OCI-LY7 (cell line): Measurements from ENCODE around the gene XPA. TPM values are rescaled to one million over a fixed set of nuclear protein-coding genes. Genes with fewer than 3 reads are reported as not detected.
"Not testable (repeated sequence)": the region's sequence is repeated elsewhere in the genome, so short reads cannot be mapped to it uniquely, and the experiment has no call there.

ENCODE experiments used
- Bru-seq: library from RNA; stranded (reverse); fragments of 400-500 nt; gene quantifications from one replicate; lab custom pipeline; 2021; lab: Mats Ljungman, UMichigan
- BruChase-seq, 2 experiments: library from RNA; stranded (reverse); fragments of 400-500 nt; gene quantifications; one replicate each; lab custom pipeline; 2021; lab: Mats Ljungman, UMichigan
- BruUV-seq: library from RNA; stranded (reverse); fragments of 400-500 nt; replicated peaks from 2 replicates; lab custom pipeline; 2021; lab: Mats Ljungman, UMichigan
- CTCF ChIA-PET: fragments of 300-600 bp; sonication (Branson Sonifier 250); formaldehyde crosslinking; loops from one replicate; lab custom pipeline; 2022; ENCODE audit warnings: antibody characterized with exemption; ENCODE audit not compliant: unreplicated experiment; lab: Charles Lee
- POLR2A ChIA-PET: fragments of 300-600 bp; sonication (Branson Sonifier 250); formaldehyde crosslinking; loops from one replicate; lab custom pipeline; 2022; ENCODE audit warnings: antibody characterized with exemption; lab: Charles Lee
- DNase-seq: peaks from one replicate; pipeline ENCODE4 v3.0.0-alpha.2; 2015; ENCODE audit warnings: low spot score
- H2AFZ ChIP-seq: fragments of 200-600 bp; sonication (generic), shearing (Covaris generic); 2 replicates; pipeline ENCODE4 v1.6.1; 2014; ENCODE audit warnings: mild to moderate bottlenecking, antibody characterized with exemption, low read length, moderate library complexity
- H3K27ac ChIP-seq: fragments of 200-600 bp; sonication (generic); 2 replicates; pipeline ENCODE4 v1.5.1; 2014; ENCODE audit warnings: mixed run types, low read depth, mild to moderate bottlenecking, moderate library complexity, low read length, inconsistent platforms; ENCODE audit not compliant: poor library complexity, severe bottlenecking
- H3K36me3 ChIP-seq: fragments of 200-600 bp; sonication (generic); 2 replicates; pipeline ENCODE4 v1.6.1; 2014; ENCODE audit warnings: mild to moderate bottlenecking, antibody characterized with exemption, low read length, moderate library complexity, mixed read lengths; ENCODE audit not compliant: insufficient read depth
- H3K4me1 ChIP-seq: fragments of 200-600 bp; sonication (generic); 2 replicates; pipeline ENCODE4 v1.5.1; 2014; ENCODE audit warnings: mild to moderate bottlenecking, low read length; ENCODE audit not compliant: insufficient read depth, poor library complexity, severe bottlenecking
- H3K4me2 ChIP-seq: fragments of 200-600 bp; sonication (generic); 2 replicates; pipeline ENCODE4 v1.6.1; 2014; ENCODE audit warnings: mild to moderate bottlenecking, low read length
- H3K4me3 ChIP-seq: fragments of 200-600 bp; sonication (generic); 2 replicates; pipeline ENCODE4 v1.5.1; 2014; ENCODE audit warnings: mild to moderate bottlenecking, low read depth, low read length; ENCODE audit not compliant: poor library complexity, severe bottlenecking
- H3K79me2 ChIP-seq: fragments of 200-600 bp; sonication (generic); 2 replicates; pipeline ENCODE4 v1.6.1; 2016; ENCODE audit warnings: low read depth, mild to moderate bottlenecking, low read length, moderate library complexity, mixed read lengths; ENCODE audit not compliant: insufficient read depth
- H3K9me2 ChIP-seq: fragments of 200-600 bp; sonication (generic); 2 replicates; pipeline ENCODE4 v1.6.1; 2016; ENCODE audit warnings: mild to moderate bottlenecking, low read length, mixed read lengths; ENCODE audit not compliant: insufficient read depth
- H3K9me3 ChIP-seq: fragments of 200-600 bp; sonication (generic); 2 replicates; pipeline ENCODE4 v1.6.1; 2014; ENCODE audit warnings: mild to moderate bottlenecking, mixed run types, low read length, mixed read lengths
- H4K20me1 ChIP-seq: fragments of 200-600 bp; sonication (generic); 2 replicates; pipeline ENCODE4 v1.6.1; 2014; ENCODE audit warnings: mild to moderate bottlenecking, antibody characterized with exemption, low read length, moderate library complexity, mixed read lengths; ENCODE audit not compliant: insufficient read depth
- CTCF ChIP-seq: fragments of 200-600 bp; sonication (generic); conservative IDR thresholded peaks from 2 replicates; pipeline ENCODE4 v1.5.1; 2014; ENCODE audit warnings: mild to moderate bottlenecking, antibody characterized with exemption, low read length, moderate library complexity, mixed read lengths
- EZH2phosphoT487 ChIP-seq: fragments of 200-600 bp; sonication (generic); IDR thresholded peaks from 2 replicates; pipeline ENCODE4 v1.6.1; 2018; ENCODE audit warnings: low read depth, borderline replicate concordance, mild to moderate bottlenecking, mixed run types, antibody characterized with exemption, low read length, moderate library complexity, mixed read lengths
- intact Hi-C: fragments of 100-400 bp; cut with micrococcal nuclease; formaldehyde crosslinking; loops from one replicate; pipeline ENCODE4 v1.10.0; 2022; ENCODE audit not compliant: unreplicated experiment
- long read RNA-seq: library from polyadenylated mRNA; stranded (forward); transcript quantifications from one replicate; pipeline ENCODE4 v2.0.0, GENCODE V29; 2022
- total RNA-seq, 2 experiments: library from RNA; depleted of rRNA in 1 of 2; stranded (reverse); fragments of >200 nt in 1 of 2; shearing (Covaris generic) in 1 of 2; gene quantifications; 2 replicates each; pipeline ENCODE4 v1.2.3, GENCODE V29; 2014 to 2022

The XPA gene
- total RNA-seq (2014; rRNA removed; shearing (Covaris generic)) (15.8 and 17.8 TPM in 2 replicates), total RNA-seq (2022) (13.7 and 15.7 TPM in 2 replicates), Bru-seq, nascent RNA (percentile 79 among the genes with signal in this experiment), BruChase-seq, experiment 1, labeled RNA remaining after a 6-hour chase (percentile 57 among the genes with signal in this experiment), BruChase-seq, experiment 2, labeled RNA remaining after a 2-hour chase (percentile 67 among the genes with signal in this experiment)
- long read RNA-seq, transcript XPA-201 (6 exons, 1,417 nt): major isoform, 24 of 33 reads
- long read RNA-seq, partial matches to known transcripts: 0 of 33 reads
- long read RNA-seq, other reads (novel, unspliced or antisense): 8 of 33 reads

DNA sequence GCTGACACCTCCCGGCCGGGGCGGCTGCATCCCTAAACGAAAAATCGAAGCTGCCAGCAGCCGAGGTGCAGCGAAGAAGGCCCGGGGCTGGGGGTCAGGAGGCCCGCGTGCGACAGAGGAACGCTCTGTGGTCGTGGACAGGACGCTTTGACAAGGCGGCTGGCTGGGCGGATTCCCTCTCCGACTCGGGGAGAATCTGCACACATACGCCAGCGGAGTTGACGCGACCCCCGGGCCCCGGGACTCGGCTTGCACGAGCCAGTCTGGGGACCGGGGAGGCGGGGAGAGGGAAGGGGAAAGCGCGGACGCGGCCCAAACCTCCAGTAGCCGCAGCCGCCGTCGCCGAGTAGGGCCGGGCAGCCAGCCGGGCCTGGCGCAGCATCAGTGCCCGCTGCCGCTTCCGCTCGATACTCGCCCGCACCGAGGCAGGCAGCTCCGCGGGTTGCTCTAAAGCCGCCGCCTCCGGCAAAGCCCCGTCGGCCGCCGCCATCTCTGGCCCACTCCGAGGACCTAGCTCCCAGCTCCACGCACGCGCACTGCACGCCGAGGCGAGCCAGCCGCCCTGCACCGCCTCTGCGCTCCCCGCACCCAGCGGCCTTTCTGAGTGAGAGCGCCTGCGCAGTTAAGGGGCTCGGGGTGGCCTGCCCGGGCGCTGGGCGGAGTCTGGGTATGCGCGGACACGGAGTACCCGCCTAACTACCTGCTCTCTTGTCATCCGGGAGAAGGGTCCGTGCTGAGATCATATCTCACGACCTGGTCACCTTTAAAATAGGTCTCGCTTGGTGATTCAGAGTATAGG is at the start of gene XPA:
Gene XPA (minus strand): TSS at position 538 of the 799 bp plus-strand sequence. CDS start 48 bp downstream, at position 490.
- Histone ChIP-seq H4K20me1 (no peaks in the 10 kb centered on the region; the same call in 1 of the 2 replicates), H3K79me2 (peaks cover 25% of the 10 kb centered on the region; the same call in 1 of the 2 replicates), H3K36me3 (peaks cover 19% of the 10 kb centered on the region; the same call in 1 of the 2 replicates), H3K27ac (peak within 1 kb of the TSS; percentile 62), H3K4me2 (peak within 1 kb of the TSS; percentile 93), H2AFZ (peak within 1 kb of the TSS; percentile 88), H3K4me1 (peaks cover 47% of the 10 kb centered on the region), H3K9me2 (no peaks in the 10 kb centered on the region), H3K4me3 (peak within 1 kb of the TSS; percentile 85), H3K9me3 (no peaks in the 10 kb centered on the region)
- intact Hi-C loops: loop anchor here (2.0 kb wide), 2 partner anchors 64 to 286 kb away; partner anchors contain the start of genes NCBP1 and TSTD2
- POLR2A ChIA-PET: interaction anchor here (0.6 to 4.0 kb wide), 12 partner anchors 9 to 1318 kb away, joined by 3 to 22 read pairs (median 3); partner anchors contain the start of genes NCBP1 and TSTD2
- DNase-seq: peak; percentile 96
- no TSS peak for BruUV-seq
- CTCF ChIA-PET: interaction anchor here (0.7 to 1.2 kb wide), 2 partner anchors 55 to 64 kb away, joined by 4 to 9 read pairs; partner anchors contain the start of genes NCBP1 and TSTD2
- TF ChIP-seq EZH2phosphoT487 (no peak), CTCF (0 out of 2 replicates have a peak, but pooled peaks have one; percentile 23)

DNA sequence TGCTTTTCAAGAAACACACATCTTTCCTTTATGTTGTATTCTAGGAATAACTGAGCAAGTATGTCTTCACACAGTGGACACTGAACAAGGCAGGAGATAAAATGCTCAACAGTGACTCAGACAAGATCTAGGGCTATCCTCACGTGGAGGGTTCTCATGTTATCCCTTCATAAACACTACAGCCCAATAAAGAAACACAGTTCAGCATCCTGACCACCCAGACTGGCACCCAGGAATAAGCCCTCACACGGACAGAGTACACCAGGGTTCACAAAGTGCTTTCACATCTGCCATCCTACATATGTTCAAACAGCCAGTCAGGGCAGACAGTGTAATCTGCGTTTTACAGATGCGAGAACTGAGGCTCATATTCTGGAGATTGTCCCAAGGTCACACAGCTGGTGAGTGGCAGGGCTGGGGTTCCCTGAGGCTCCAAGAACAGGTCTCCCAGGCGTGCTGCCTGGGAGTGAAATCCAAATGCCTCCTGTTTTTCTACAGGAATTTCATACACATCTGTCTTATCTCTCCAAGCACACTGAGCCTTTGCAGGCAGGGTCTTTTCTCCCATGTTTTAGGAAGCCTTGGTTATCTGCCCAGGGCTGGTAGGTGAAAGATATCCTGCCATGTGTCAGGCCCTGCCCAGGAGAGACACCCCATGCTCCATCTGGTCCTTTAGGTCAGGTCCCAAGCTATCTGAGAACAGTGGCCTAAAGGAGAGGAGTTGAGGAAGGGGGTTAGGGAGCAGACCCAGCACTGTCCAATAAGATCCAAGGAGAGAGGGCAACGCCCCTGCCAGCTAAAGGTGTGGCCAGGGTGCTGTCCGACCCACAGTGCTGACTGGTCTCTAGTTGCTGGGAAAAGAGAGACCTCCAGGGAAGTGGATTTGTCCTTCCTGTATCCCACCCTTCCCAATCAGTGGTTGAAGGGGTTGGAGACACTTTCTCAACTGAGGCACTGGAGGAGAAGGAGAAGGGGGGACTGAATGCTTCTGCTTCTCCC is 47.9 kb upstream of the XPA start:
- no peaks in the 10 kb centered on the region for H3K9me2 ChIP-seq
- no peak for DNase-seq
- ChIA-PET POLR2A (no interaction called here), CTCF (interaction anchor here (0.5 kb wide), 1 partner anchor 510 kb away, joined by 5 read pairs; the partner anchor contains the start of gene TBC1D2)
- no peaks in the 10 kb centered on the region for H3K79me2 ChIP-seq
- no peaks in the 10 kb centered on the region for H3K9me3 ChIP-seq
- BruUV-seq: no TSS peak
- H2AFZ ChIP-seq: no peak overlapping the region
- H3K36me3 ChIP-seq: no peaks in the 10 kb centered on the region
- TF ChIP-seq EZH2phosphoT487 (no peak), CTCF (no peak)
- H4K20me1 ChIP-seq: no peaks in the 10 kb centered on the region
- intact Hi-C loops: no loop called here
- H3K4me1 ChIP-seq: no peaks in the 10 kb centered on the region
- no peak overlapping the region for H3K27ac ChIP-seq
- H3K4me3 ChIP-seq: no peak overlapping the region
- H3K4me2 ChIP-seq: no peak overlapping the region

GRCh38 chr9:97744025-97744424 is 46.9 kb upstream of the XPA start:
- H3K4me1 ChIP-seq, H3K9me3 ChIP-seq, H3K36me3 ChIP-seq, intact Hi-C loops, H3K79me2 ChIP-seq, H3K9me2 ChIP-seq, H3K27ac ChIP-seq, H3K4me3 ChIP-seq, H3K4me2 ChIP-seq, POLR2A ChIA-PET, BruUV-seq, CTCF ChIA-PET, H2AFZ ChIP-seq, DNase-seq, H4K20me1 ChIP-seq: not testable (repeated sequence)
